Muscle of leg (tissue), 11 donors: ENCODE results near the gene OTUD7B. TPM values are rescaled to one million over a fixed set of nuclear protein-coding genes. Genes with fewer than 3 reads are reported as not detected.
A peak's percentile ranks its signal among the peaks of the same experiment; 100 is the strongest.
"Not testable (repeated sequence)": the region's sequence is repeated elsewhere in the genome, so short reads cannot be mapped to it uniquely, and the experiment has no call there.

ENCODE experiments used
- DNase-seq: peaks from one replicate; pipeline ENCODE4 v3.0.0; 2013
- H3K27ac ChIP-seq: one replicate; pipeline ENCODE4 v1.5.1; 2013; ENCODE audit warnings: mild to moderate bottlenecking, low read length, control low read depth
- H3K27me3 ChIP-seq: one replicate; pipeline ENCODE4 v1.6.1; 2013; ENCODE audit warnings: low read length; ENCODE audit not compliant: control insufficient read depth, insufficient read depth
- H3K36me3 ChIP-seq: one replicate; pipeline ENCODE4 v1.6.1; 2013; ENCODE audit warnings: low read length; ENCODE audit not compliant: control insufficient read depth, insufficient read depth
- H3K4me1 ChIP-seq: one replicate; pipeline ENCODE4 v1.6.1; 2013; ENCODE audit warnings: low read length; ENCODE audit not compliant: control insufficient read depth, insufficient read depth
- H3K4me3 ChIP-seq: one replicate; pipeline ENCODE4 v1.5.1; 2013; ENCODE audit warnings: low read length, control low read depth
- H3K9me3 ChIP-seq: replicated peaks from 2 replicates; pipeline ENCODE4 v1.6.1; 2013; ENCODE audit warnings: low read depth, low read length; ENCODE audit not compliant: control insufficient read depth
- WGBS: methylation state at CpG from one replicate; pipeline ENCODE4 v1.1.5; 2013; ENCODE audit warnings: missing lambda C conversion rate; ENCODE audit not compliant: insufficient coverage; 5-methylcytosine and 5-hydroxymethylcytosine counted together
- polyA plus RNA-seq, 8 donors: library from polyadenylated mRNA; unstranded; fragments of 120-200 nt; gene quantifications; one replicate each; pipeline versions ENCODE4 v1.2.1 to v1.2.3, GENCODE V29; 2013; ENCODE audit warnings: inconsistent platforms in 1 of 8, low replicate concordance in 1 of 8; ENCODE audit not compliant: insufficient read length in 8 of 8, insufficient read depth in 1 of 8
- total RNA-seq: library from RNA; stranded (reverse); fragments of 120-200 nt; gene quantifications from one replicate; pipeline ENCODE4 v1.2.4, GENCODE V29; 2013

Gene OTUD7B
- total and polyA plus RNA-seq, 9 donors, result 10.6 to 15.0 (median 12.8) TPM

GRCh38 chr1:149963358-149963757 lies 47.2 kb downstream of the OTUD7B start:
- DNase-seq, result no peak
- Histone ChIP-seq H3K4me1 (no peaks in the 10 kb centered on the region), H3K9me3 (peaks cover under 1% of the 10 kb centered on the region), H3K36me3 (peaks cover 58% of the 10 kb centered on the region), H3K27ac (no peak overlapping the region), H3K4me3 (no peak overlapping the region), H3K27me3 (no peaks in the 10 kb centered on the region)
- no CpG with 5 or more reads among the region's 3 CpGs for WGBS

- Histone ChIP-seq H3K9me3 (peaks cover 6% of the 10 kb centered on the region), H3K4me3 (no peak overlapping the region), H3K27me3 (no peaks in the 10 kb centered on the region), H3K4me1 (no peaks in the 10 kb centered on the region), H3K36me3 (peaks cover 64% of the 10 kb centered on the region), H3K27ac (no peak overlapping the region)
- no peak for DNase-seq
- no CpG with 5 or more reads among the region's 2 CpGs for WGBS
Observed at GRCh38 chr1:149962736-149963135, 47.8 kb downstream of the OTUD7B start.

DNA sequence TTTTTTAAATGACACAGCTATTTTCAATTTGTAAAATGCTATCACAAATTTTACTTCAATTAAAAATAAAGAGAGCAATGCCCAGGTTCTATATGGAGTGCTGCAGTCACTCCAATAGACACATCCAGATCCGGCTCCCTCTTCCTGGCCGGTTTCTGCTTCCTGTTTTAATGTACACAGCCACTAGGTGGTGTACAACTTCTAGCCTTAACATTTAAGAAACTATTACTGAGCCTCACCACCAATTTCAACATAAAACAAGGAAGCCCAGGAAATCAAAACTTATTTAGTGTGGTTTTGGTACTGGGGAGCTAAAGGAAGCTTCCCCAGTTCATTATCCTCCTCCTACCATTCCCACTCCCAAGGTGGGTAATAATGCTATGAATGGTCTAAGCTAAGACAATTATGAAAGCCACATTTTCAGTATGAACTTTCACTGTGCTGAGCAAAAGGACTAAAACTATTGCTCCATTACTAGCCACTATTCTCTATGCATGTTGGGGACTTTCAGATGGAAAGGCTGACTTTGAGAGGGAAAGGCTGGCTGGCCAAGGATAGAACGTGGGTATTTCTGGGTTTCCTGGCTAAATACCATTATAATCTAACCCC lies 48.4 kb downstream of the OTUD7B start:
- Histone ChIP-seq H3K9me3 (peaks cover 10% of the 10 kb centered on the region), H3K27me3 (no peaks in the 10 kb centered on the region), H3K36me3 (peaks cover 62% of the 10 kb centered on the region), H3K27ac (no peak overlapping the region), H3K4me3 (no peak overlapping the region), H3K4me1 (no peaks in the 10 kb centered on the region)
- WGBS, result no CpG with 5 or more reads among the region's 3 CpGs
- DNase-seq, result peak; percentile 86

GRCh38 chr1:149957548-149957947 lies 53.0 kb downstream of the OTUD7B start:
- not testable (repeated sequence) for DNase-seq, H3K4me1 ChIP-seq, H3K27ac ChIP-seq, H3K27me3 ChIP-seq, H3K4me3 ChIP-seq
- 100% methylated on average over 8 of the region's 14 CpGs for WGBS
- Histone ChIP-seq H3K9me3 (peaks cover 10% of the 10 kb centered on the region), H3K36me3 (peaks cover 30% of the 10 kb centered on the region)

GRCh38 chr1:149949911-149950310 lies 60.6 kb downstream of the OTUD7B start:
- Histone ChIP-seq H3K4me3 (no peak overlapping the region), H3K27me3 (no peaks in the 10 kb centered on the region), H3K9me3 (no peaks in the 10 kb centered on the region), H3K4me1 (no peaks in the 10 kb centered on the region), H3K36me3 (peaks cover 30% of the 10 kb centered on the region), H3K27ac (no peak overlapping the region)
- no CpG with 5 or more reads among the region's 6 CpGs for WGBS
- no peak for DNase-seq

GRCh38 chr1:149945206-149945605 lies 65.3 kb downstream of the OTUD7B start:
- Histone ChIP-seq H3K9me3 (no peaks in the 10 kb centered on the region), H3K4me1 (no peaks in the 10 kb centered on the region), H3K36me3 (peaks cover 45% of the 10 kb centered on the region), H3K27ac (no peak overlapping the region), H3K4me3 (no peak overlapping the region), H3K27me3 (no peaks in the 10 kb centered on the region)
- WGBS, result 100% methylated on average over 1 of the region's 4 CpGs
- DNase-seq, result no peak

- Histone ChIP-seq H3K27ac (no peak overlapping the region), H3K4me1 (peaks cover 13% of the 10 kb centered on the region), H3K27me3 (no peaks in the 10 kb centered on the region), H3K4me3 (no peak overlapping the region), H3K36me3 (peaks cover 34% of the 10 kb centered on the region), H3K9me3 (no peaks in the 10 kb centered on the region)
- WGBS, result 38% methylated on average over 1 of the region's 3 CpGs
- DNase-seq, result no peak
Observed at GRCh38 chr1:149942885-149943284, 67.6 kb downstream of the OTUD7B start.

DNA sequence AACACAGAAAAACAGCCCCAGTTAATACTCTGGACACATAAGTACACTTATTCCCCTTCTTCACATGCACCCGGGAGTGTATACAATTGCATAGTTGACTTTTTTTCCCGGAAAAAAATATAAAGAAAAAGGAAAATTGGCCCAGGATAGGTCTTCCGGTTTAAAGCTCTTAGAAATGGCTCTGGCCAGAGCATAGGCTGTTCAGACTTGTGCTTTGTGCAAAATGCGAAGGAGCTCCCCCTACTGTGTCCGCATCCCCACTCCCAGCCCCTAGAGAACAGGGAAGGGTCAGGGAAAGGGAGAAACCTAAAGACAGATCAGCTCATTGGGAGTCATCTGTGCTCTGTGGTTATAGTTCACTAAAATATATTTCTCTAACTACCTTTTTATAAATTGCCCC lies 68.3 kb downstream of the OTUD7B start:
- Histone ChIP-seq H3K27me3 (no peaks in the 10 kb centered on the region), H3K36me3 (peaks cover 28% of the 10 kb centered on the region), H3K4me1 (peaks cover 20% of the 10 kb centered on the region), H3K4me3 (no peak overlapping the region), H3K27ac (peak overlapping the region; percentile 1), H3K9me3 (no peaks in the 10 kb centered on the region)
- no CpG with 5 or more reads among the region's 5 CpGs for WGBS
- DNase-seq, result peak; percentile 86

DNA sequence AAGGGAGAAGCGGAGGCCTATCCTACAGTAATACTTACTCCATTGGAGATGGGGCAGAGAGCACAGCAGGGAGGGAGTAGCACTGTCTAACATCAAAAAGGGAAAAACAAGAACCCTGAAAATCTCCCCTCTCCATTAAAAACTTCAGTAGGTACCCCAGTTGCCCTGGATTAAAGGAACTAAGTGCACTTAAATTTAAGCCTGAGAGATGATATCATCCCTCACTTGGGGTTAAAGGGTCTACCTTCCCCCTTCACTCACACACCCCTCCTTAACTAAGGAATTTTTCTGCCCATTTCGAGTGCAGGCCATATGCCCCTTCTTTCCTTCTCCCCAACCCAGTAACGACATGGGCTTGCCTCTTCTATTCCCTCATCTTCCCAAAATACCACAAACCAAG lies 70.1 kb downstream of the OTUD7B start:
- Histone ChIP-seq H3K4me1 (peaks cover 34% of the 10 kb centered on the region), H3K27me3 (no peaks in the 10 kb centered on the region), H3K36me3 (peaks cover 21% of the 10 kb centered on the region), H3K9me3 (no peaks in the 10 kb centered on the region), H3K27ac (no peak overlapping the region), H3K4me3 (no peak overlapping the region)
- DNase-seq, result no peak
- WGBS, result 44% methylated on average over 2 of the region's 3 CpGs

GRCh38 chr1:149938668-149939003 lies 71.9 kb downstream of the OTUD7B start:
- not testable (repeated sequence) for H3K4me3 ChIP-seq, H3K36me3 ChIP-seq, H3K27me3 ChIP-seq, DNase-seq, H3K9me3 ChIP-seq
- H3K27ac ChIP-seq, result peak overlapping the region; percentile 92
- peaks cover 48% of the 10 kb centered on the region for H3K4me1 ChIP-seq
- 61% methylated on average over 6 of the region's 13 CpGs for WGBS

DNA sequence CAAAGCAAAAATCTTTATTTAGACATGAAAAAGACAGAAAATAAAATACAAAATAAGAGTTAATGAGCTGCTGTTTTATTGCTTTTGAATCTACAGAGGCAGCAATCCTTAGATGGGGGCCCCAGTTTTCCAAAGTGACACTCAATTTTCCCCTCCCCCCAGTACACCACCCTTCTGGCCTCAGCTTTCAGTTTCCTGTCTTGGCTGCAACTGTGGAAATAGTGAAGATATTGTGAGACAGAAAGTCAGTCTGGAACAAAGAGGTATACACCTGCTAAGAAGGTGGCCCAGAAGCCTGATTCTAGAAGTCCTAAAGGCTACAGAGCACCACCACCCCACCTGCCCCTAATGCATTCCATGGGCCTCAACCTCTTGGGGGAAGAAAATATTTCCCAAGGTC lies 72.8 kb downstream of the OTUD7B start:
- Histone ChIP-seq H3K27ac (peak overlapping the region; percentile 50), H3K4me3 (no peak overlapping the region), H3K36me3 (peaks cover 4% of the 10 kb centered on the region), H3K9me3 (no peaks in the 10 kb centered on the region), H3K4me1 (peaks cover 48% of the 10 kb centered on the region), H3K27me3 (no peaks in the 10 kb centered on the region)
- peak; percentile 90 for DNase-seq
